Effector memory CD8-positive, alpha-beta T cell (primary cell): ENCODE results near the gene KLHL25.
A peak's percentile ranks its signal among the peaks of the same experiment; 100 is the strongest.

Experiments
- ATAC-seq: fragments of 150-1000 bp; cut with Tn5 transposase; replicated peaks from 2 replicates; pipeline ENCODE4 v1.10.0; 2021; ENCODE audit warnings: mild to moderate bottlenecking, moderate library complexity
- DNase-seq, 3 experiments: peaks; one replicate each; pipeline ENCODE4 v3.0.0; 2021
- H3K27ac Mint-ChIP-seq, 2 donors: one replicate each; pipeline ENCODE4 v1.8.0; 2022; ENCODE audit warnings: mild to moderate bottlenecking in 2 of 2, mixed read lengths in 2 of 2, moderate library complexity in 2 of 2
- H3K27me3 Mint-ChIP-seq, 2 donors: one replicate each; pipeline ENCODE4 v1.8.0; 2022; ENCODE audit warnings: mixed read lengths in 2 of 2
- H3K36me3 Mint-ChIP-seq: one replicate; pipeline ENCODE4 v1.8.0; 2022; ENCODE audit warnings: mild to moderate bottlenecking, moderate library complexity, mixed read lengths; ENCODE audit not compliant: insufficient read depth
- H3K4me1 Mint-ChIP-seq, 2 donors: one replicate each; pipeline ENCODE4 v1.8.0; 2022; ENCODE audit warnings: low read depth in 2 of 2, mixed read lengths in 2 of 2
- H3K4me3 Mint-ChIP-seq, 2 donors: one replicate each; pipeline ENCODE4 v1.8.0; 2022; ENCODE audit warnings: mild to moderate bottlenecking in 2 of 2, mixed read lengths in 2 of 2, moderate library complexity in 2 of 2
- H3K9me3 Mint-ChIP-seq, 2 donors: one replicate each; pipeline ENCODE4 v1.8.0; 2022; ENCODE audit warnings: mixed read lengths in 2 of 2

Gene KLHL25

DNA sequence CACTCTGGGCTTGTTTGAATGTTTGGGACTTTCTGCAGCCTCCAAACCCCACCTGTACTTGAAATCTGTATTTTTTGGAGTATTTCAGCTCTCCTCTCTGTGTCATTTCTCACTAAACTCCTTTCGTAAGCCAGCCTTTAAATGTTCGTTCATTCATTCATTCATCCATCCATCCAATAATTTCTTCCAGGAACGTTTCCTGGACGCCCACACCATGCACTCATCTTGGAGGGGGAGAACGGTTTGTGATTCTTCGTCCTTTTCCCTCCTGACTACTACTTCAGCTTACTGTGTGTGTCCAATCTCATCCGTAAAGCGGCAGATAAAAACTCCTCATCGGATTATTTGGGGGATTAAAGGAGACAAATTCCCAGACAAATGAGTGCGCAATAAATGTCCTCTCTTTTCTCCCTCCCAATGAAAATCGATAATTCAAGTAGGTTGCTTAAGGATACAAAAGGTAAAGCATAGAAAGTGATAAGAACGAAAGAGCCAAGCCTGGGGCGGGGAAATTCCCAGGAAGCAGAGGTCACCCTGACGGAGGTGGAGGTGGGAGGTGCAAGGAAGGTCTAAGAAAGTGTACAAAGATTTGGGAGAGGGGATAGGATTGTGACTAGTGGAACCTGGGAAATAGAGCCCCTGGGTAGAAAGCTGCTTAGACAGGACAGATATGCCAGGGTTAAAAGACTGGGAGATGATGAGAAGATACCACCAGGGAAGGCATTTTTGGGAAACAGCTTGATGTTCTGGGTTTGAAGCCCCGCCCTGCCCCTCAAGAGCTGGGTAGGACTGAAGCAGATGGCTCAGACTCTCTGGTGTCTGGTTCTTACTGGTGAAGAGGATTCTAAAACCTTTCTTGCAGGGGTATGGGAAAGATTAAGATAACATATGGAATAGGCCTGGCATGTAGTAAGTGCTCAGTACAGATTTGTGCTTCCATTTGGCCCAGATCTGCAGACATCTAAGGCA, 896 bp upstream of the KLHL25 start:
- peak overlapping the region; percentile 19 to 80 for H3K27ac Mint-ChIP-seq
- H3K4me1 Mint-ChIP-seq, result peaks cover 28% of the 10 kb centered on the region in 2 donors
- H3K27me3 Mint-ChIP-seq, result peaks cover 9 to 21% of the 10 kb centered on the region in 2 donors
- H3K9me3 Mint-ChIP-seq, result no peaks in the 10 kb centered on the region
- no peak for DNase-seq
- peaks cover 10% of the 10 kb centered on the region for H3K36me3 Mint-ChIP-seq
- ATAC-seq, result no peak
- peak overlapping the region; percentile 88 to 91 for H3K4me3 Mint-ChIP-seq

DNA sequence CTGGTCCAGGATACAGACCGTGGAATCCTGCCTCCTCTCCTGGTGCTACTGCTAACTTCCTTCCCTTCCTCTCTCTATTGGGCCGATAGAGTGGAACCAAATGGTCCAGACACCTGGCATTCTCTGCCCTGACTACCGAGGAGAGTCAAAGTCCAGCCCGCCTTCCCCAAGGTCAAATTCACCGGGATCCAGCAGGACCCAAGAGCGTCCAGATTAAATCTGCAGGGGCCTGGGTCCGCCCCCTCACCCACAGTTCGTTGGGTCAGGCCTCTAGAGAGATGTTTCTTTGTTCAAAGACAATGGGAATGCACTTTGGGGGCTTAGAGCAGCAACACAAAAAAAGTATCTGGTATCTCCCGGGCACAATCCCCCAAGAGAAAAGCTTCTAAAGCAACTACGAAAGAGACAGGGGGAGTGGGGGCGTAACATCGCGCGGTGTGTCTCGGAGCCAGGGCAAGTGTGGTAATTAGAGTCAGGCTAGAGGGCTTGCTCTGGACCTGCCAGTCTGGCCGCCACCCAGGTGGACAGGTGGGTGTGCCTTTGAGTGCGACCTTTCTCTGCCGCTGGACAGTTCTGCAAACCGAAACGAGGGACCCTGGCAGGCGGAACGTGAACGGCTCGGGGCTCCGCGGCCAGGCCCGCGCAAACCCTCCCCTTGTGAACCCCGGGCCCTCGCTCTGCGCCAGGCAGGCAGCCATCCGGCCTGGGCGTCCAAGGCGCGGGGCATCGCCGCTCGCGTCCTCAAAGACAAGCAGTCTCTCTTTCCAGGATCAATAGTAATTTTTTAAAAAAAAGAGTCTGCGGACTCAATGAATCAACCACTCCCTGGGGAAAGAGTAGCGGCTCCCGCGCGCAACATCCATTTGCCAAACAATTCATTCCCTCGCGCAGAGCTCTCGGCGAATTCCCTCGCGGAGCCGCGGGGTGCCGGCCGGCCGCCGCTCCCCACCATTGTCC, 806 bp downstream of the KLHL25 start:
- ATAC-seq, result peak; percentile 46
- peak overlapping the region; percentile 80 to 86 for H3K27ac Mint-ChIP-seq
- H3K36me3 Mint-ChIP-seq, result peaks cover 10% of the 10 kb centered on the region
- peak overlapping the region; percentile 88 to 91 for H3K4me3 Mint-ChIP-seq
- peaks cover 6 to 9% of the 10 kb centered on the region in 2 donors for H3K27me3 Mint-ChIP-seq
- DNase-seq, result peak; percentile 27 to 41 (median 35)
- peaks cover 27 to 34% of the 10 kb centered on the region in 2 donors for H3K4me1 Mint-ChIP-seq
- no peaks in the 10 kb centered on the region for H3K9me3 Mint-ChIP-seq

GRCh38 chr15:85792912-85793590, 1.7 kb downstream of the KLHL25 start:
- H3K27ac Mint-ChIP-seq, result peak overlapping the region; percentile 85 to 86
- ATAC-seq (no peak), DNase-seq (peak in 1 of 3 experiments; percentile 26)
- peak overlapping the region; percentile 88 to 91 for H3K4me3 Mint-ChIP-seq
- no peaks in the 10 kb centered on the region for H3K9me3 Mint-ChIP-seq
- H3K36me3 Mint-ChIP-seq, result peaks cover 10% of the 10 kb centered on the region
- H3K27me3 Mint-ChIP-seq, result peaks cover 0 to under 1% of the 10 kb centered on the region in 2 donors
- H3K4me1 Mint-ChIP-seq, result peaks cover 29 to 34% of the 10 kb centered on the region in 2 donors

DNA sequence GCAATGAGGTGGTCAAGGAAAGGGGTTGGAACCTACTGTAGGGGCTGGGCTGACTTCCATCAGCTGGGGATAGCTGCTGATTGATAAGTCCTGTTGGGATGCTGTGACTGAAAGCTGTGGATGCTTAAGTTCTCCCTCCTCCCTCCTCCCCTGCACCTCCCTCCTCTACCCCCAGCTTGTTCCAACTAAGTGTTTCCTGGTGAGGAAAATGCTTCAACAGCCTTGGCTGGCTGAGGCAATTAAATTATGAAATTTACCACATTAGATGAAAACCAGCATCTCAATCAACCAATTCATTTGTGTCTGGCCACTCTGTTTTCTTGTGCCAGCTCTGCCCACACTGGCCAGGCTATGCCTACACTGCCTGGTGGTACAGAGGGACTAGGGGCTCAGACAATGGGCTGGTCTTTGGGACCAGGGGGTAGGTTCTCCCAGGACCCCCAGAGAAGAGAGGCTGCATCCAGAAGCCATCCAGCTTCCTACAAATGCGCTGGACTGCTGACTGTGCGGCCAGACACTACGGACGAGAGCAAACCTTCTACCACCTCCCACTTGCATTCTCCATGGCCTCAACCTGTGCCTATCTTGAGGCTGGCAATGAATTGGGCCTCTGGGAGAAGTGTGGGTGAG, 2.5 kb downstream of the KLHL25 start:
- H3K36me3 Mint-ChIP-seq, result peaks cover 10% of the 10 kb centered on the region
- H3K9me3 Mint-ChIP-seq, result no peaks in the 10 kb centered on the region
- H3K27ac Mint-ChIP-seq, result peak overlapping the region in 1 of 2 donors; percentile 85
- no peaks in the 10 kb centered on the region for H3K27me3 Mint-ChIP-seq
- DNase-seq (no peak), ATAC-seq (no peak)
- peaks cover 32 to 34% of the 10 kb centered on the region in 2 donors for H3K4me1 Mint-ChIP-seq
- H3K4me3 Mint-ChIP-seq, result no peak overlapping the region

DNA sequence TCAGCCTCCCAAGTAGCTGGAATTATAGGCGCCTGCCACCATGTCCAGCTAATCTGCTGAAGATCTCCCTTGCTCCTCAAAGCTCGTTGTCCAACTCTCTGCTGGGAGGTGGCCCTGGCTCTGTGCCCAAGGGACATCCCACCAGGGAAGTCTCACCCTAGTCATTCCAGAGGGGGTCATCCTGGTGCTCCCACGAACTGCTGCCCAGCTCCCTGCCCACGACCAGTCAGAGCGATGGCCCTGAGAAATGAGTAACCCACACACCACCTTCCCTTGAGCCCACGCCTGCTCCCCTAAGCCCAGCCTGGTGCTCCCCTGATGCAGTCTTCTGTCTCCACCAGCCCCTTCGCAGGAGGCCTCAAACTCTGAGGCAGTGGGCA, 5.2 kb downstream of the KLHL25 start:
- DNase-seq, result no peak
- peaks cover 6% of the 10 kb centered on the region for H3K36me3 Mint-ChIP-seq
- no peaks in the 10 kb centered on the region for H3K9me3 Mint-ChIP-seq
- peak overlapping the region in 1 of 2 donors; percentile 35 for H3K27ac Mint-ChIP-seq
- H3K27me3 Mint-ChIP-seq, result no peaks in the 10 kb centered on the region
- peaks cover 38 to 41% of the 10 kb centered on the region in 2 donors for H3K4me1 Mint-ChIP-seq
- H3K4me3 Mint-ChIP-seq, result no peak overlapping the region
- no peak for ATAC-seq

GRCh38 chr15:85788771-85789495, 5.8 kb downstream of the KLHL25 start:
- Mint-ChIP-seq H3K36me3 (peaks cover 3% of the 10 kb centered on the region), H3K27ac (peak overlapping the region in 1 of 2 donors; percentile 35), H3K27me3 (no peaks in the 10 kb centered on the region), H3K4me1 (peaks cover 38 to 42% of the 10 kb centered on the region in 2 donors), H3K4me3 (no peak overlapping the region), H3K9me3 (no peaks in the 10 kb centered on the region)
- ATAC-seq (no peak), DNase-seq (no peak)

GRCh38 chr15:85786781-85787114, 8.0 kb downstream of the KLHL25 start:
- ATAC-seq (no peak), DNase-seq (no peak)
- Mint-ChIP-seq H3K4me1 (peaks cover 24 to 26% of the 10 kb centered on the region in 2 donors), H3K4me3 (peak overlapping the region in 1 of 2 donors; percentile 1), H3K9me3 (no peaks in the 10 kb centered on the region), H3K27me3 (no peaks in the 10 kb centered on the region), H3K27ac (peak overlapping the region in 1 of 2 donors; percentile 81), H3K36me3 (no peaks in the 10 kb centered on the region)

DNA sequence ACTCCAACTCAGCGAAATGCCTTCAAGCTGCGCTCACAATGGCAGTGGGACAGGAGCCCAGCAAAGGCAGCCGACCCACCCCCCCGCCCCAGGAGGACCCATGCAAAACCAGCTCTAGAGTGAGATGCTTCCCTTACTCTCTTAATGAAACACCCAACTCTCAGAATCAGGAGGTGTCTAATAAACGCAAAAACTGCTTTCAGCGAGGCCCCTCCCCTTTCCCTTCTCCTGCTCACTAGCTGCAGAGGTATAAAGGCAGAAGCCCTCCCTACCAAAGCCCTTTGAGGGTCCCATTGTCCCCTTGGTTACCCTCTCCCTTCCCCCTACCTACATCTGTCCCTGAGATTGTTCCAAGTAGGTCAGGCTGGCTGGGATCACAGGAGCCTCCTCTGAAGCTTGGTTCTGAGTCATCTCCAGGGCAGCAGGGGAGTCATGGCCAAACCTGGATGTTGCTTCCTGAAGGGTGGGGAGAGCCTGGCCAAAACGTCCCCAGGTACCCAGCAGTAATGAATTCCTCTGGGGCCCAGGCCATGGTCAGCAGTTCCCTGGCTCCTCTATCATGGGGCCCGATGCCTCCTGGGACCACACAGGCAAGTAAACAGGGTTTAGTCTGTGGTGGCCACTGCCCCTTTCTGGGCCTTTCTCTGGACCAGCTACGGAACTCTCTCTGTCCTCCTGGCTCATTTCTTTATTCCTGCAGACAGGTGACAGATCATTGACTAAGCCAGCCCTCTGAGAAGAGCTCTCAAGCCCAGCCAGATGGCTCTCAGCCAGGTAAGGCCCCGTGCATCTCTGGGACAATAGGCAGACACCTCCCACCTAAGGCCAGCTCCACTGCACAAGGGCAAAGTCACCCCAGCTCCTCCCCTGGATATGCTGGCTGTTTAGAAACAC, 8.6 kb downstream of the KLHL25 start:
- H3K4me3 Mint-ChIP-seq, result peak overlapping the region; percentile 67 to 76
- peaks cover 24 to 26% of the 10 kb centered on the region in 2 donors for H3K4me1 Mint-ChIP-seq
- peak overlapping the region; percentile 32 to 81 for H3K27ac Mint-ChIP-seq
- no peaks in the 10 kb centered on the region for H3K36me3 Mint-ChIP-seq
- no peaks in the 10 kb centered on the region for H3K27me3 Mint-ChIP-seq
- H3K9me3 Mint-ChIP-seq, result no peaks in the 10 kb centered on the region
- ATAC-seq, result no peak
- DNase-seq, result no peak

DNA sequence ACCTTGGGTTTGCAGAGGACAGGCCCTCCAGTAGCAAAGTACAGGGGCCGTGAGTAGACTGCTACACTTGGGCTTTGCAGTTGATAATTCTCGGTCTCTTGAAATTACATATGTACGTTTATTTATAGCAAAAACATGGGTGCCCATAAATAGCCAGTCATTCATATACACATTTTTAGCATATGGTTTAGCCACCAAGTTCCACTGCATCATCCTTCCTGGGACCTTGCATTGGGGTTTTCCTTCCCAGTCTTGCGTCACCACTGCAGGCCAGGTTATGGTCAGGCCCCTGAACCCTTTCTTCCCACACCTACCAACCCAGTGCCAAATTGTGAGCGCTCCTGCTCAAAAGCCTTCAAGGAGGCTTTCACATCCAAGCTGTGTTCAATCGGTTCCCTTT, 12.7 kb downstream of the KLHL25 start:
- H3K4me3 Mint-ChIP-seq, result no peak overlapping the region
- H3K9me3 Mint-ChIP-seq, result no peaks in the 10 kb centered on the region
- H3K36me3 Mint-ChIP-seq, result peaks cover 10% of the 10 kb centered on the region
- H3K27ac Mint-ChIP-seq, result no peak overlapping the region
- no peaks in the 10 kb centered on the region for H3K27me3 Mint-ChIP-seq
- H3K4me1 Mint-ChIP-seq, result peaks cover 27 to 47% of the 10 kb centered on the region in 2 donors
- no peak for ATAC-seq
- DNase-seq, result no peak

- no peak overlapping the region for H3K4me3 Mint-ChIP-seq
- no peak overlapping the region for H3K27ac Mint-ChIP-seq
- no peaks in the 10 kb centered on the region for H3K9me3 Mint-ChIP-seq
- DNase-seq, result no peak
- H3K27me3 Mint-ChIP-seq, result no peaks in the 10 kb centered on the region
- peaks cover 21 to 42% of the 10 kb centered on the region in 2 donors for H3K4me1 Mint-ChIP-seq
- no peak for ATAC-seq
- H3K36me3 Mint-ChIP-seq, result peaks cover 10% of the 10 kb centered on the region
Measured at GRCh38 chr15:85781099-85781498, 13.6 kb downstream of the KLHL25 start.

DNA sequence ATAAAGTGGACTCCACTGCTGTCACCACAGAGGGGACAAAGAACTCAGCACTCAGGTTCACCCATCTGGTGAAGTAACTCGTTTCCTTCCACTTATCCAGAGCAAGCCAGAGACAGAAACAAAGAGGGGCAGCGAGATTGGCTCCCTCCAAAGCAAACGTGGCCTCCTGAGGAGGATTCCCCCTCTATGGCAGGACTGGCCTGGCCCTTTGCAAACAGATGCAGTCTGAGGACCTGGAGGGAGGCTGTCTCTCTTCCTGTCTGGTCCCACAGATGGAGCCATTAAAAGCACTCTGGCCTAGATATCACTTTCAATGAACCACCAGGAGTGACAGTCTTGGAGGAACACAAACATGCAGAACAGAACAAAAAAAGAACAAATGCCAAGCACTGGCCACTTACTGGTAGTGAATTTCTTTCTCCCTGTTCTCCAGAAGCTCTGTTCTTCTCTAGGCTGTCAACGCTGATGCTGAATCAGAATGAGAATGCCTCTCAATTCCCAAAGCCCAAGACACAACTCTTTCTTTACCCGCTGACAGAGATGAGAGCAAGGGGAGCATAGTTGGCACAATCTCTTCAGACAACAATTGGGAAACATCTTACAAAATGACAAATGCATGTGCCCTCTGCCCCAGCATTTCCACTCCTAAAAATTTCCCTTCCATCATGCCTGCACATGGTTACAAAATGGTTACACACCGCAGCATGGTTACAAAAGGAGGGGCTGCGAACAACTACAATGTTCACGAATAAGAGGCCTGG, 14.3 kb downstream of the KLHL25 start:
- H3K27me3 Mint-ChIP-seq, result no peaks in the 10 kb centered on the region
- peaks cover 19 to 40% of the 10 kb centered on the region in 2 donors for H3K4me1 Mint-ChIP-seq
- ATAC-seq, result no peak
- no peak for DNase-seq
- H3K4me3 Mint-ChIP-seq, result no peak overlapping the region
- peaks cover 10% of the 10 kb centered on the region for H3K36me3 Mint-ChIP-seq
- H3K27ac Mint-ChIP-seq, result no peak overlapping the region
- H3K9me3 Mint-ChIP-seq, result no peaks in the 10 kb centered on the region
